Adrenal gland (tissue), 12 donors: ENCODE results near the gene MYOM1. TPM values are rescaled to one million over a fixed set of nuclear protein-coding genes. Genes with fewer than 3 reads are reported as not detected.

Experiments used
- DNase-seq, 7 donors: peaks; one replicate each; pipeline ENCODE4 v3.0.0-alpha.2; 2019 to 2020
- H3K27ac ChIP-seq, 5 donors: fragments of 200-600 bp; sonication (generic) in 4 of 5; 1 replicate in 3 of 5; 2 replicates in 2 of 5; pipeline versions ENCODE4 v1.5.1 to v1.8.0; 2016 to 2020; ENCODE audit warnings: mild to moderate bottlenecking in 1 of 5
- H3K27me3 ChIP-seq: fragments of 200-600 bp; 2 replicates; pipeline ENCODE4 v1.8.0; 2021
- H3K36me3 ChIP-seq, 2 donors: fragments of 200-600 bp; replicated peaks in 1 of 2; 1 replicate in 1 of 2; 2 replicates in 1 of 2; pipeline versions ENCODE4 v1.5.1 to v1.8.0; 2018 to 2022
- H3K4me1 ChIP-seq, 2 donors: fragments of 200-600 bp; replicated peaks in 1 of 2; 1 replicate in 1 of 2; 2 replicates in 1 of 2; pipeline versions ENCODE4 v1.5.1 to v1.8.0; 2018 to 2021
- H3K4me3 ChIP-seq, 4 donors: fragments of 200-600 bp; sonication (generic) in 3 of 4; one replicate each; pipeline ENCODE4 v1.5.1; 2016 to 2018
- H3K9me3 ChIP-seq, 3 donors: fragments of 200-600 bp; sonication (generic) in 1 of 3; replicated peaks in 1 of 3; 1 replicate in 2 of 3; 2 replicates in 1 of 3; pipeline versions ENCODE4 v1.5.1 to v1.8.0; 2016 to 2021
- POLR2A ChIP-seq, 2 donors: fragments of 450-650 bp; IDR thresholded peaks; one replicate each; pipeline ENCODE4 v1.6.1; 2017; ENCODE audit warnings: antibody characterized with exemption in 2 of 2, mild to moderate bottlenecking in 2 of 2, moderate library complexity in 1 of 2
- WGBS, 4 donors: extraction: QIAGEN DNeasy Blood & Tissue Kit in 2 of 4; methylation state at CpG; one replicate each; pipeline versions ENCODE4 v1.1.5 to v1.1.7; 2013 to 2017; 5-methylcytosine and 5-hydroxymethylcytosine counted together
- intact Hi-C, 2 donors: fragments of 100-400 bp; cut with DNase I; formaldehyde crosslinking; loops; one replicate each; pipeline versions ENCODE4 v1.14.1 to v1.15.0; 2022 to 2023
- polyA plus RNA-seq, 3 donors: library from polyadenylated mRNA; stranded (reverse); fragments of 200-250 nt in 2 of 3; fragments of 350-450 nt in 1 of 3; fragmentation: Illumina TruSeq in 1 of 3; extraction: RNeasy Lipid Tissue Mini Kit (QIAGEN cat#74804) in 1 of 3; gene quantifications; one replicate each; pipeline ENCODE4 v1.2.3, GENCODE V29; 2013 to 2014
- total RNA-seq, 9 donors: library from RNA; depleted of rRNA in 4 of 9; stranded (reverse); fragments of >200 nt in 4 of 9; fragments of 120-200 nt in 1 of 9; fragmentation: NEBNext Ultra II Directional in 1 of 9; extraction: Animal tissue kit (Norgen Biotek cat#: 25700) in 1 of 9; gene quantifications; one replicate each; pipeline versions ENCODE4 v1.1.0 to v1.2.4, GENCODE V29; 2013 to 2023
- TF ChIP-seq, protein P1 (sequence below), 6 experiments: fragments of 450-650 bp in 4 of 6; fragments of 200-600 bp in 2 of 6; sonication (generic) in 1 of 6; IDR thresholded peaks; 1 replicate in 5 of 6; 2 replicates in 1 of 6; pipeline versions ENCODE4 v1.5.1 to v1.8.0; 2016 to 2021; ENCODE audit warnings: antibody characterized with exemption in 6 of 6, mild to moderate bottlenecking in 2 of 6, moderate library complexity in 1 of 6
- donor health status: healthy with polysubstance abuse.
- donor health status: Bipolar disorder and iron deficiency.
- donor health status: DM: yes; HTN: yes; CAD: no.
- donor health status: DM: no; HTN: no; CAD: no.
- donor health status: DM: no; HTN: no; CAD: no.
- donor health status: DM: yes; HTN: yes; CAD: no.

Gene MYOM1
- total and polyA plus RNA-seq, 12 donors: 1.3 to 70.0 (median 2.9) TPM

DNA sequence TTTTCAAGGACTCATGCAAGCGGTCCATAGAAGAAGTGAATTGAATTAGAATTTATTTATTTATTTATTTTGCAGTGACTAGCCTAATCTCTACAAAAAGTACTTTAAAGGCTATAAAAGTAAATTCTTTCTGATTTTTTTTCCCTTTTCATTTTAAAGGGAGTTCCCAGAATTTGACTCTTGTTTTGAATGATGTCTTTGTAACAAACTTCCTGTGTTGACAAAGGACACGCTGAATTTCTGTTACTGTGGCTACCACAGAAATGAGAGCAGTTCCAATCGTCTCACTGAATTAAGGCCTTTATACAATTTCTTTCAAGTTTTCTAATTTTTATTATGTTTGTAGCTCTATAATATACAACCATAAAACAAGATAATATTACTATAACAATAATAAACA, 160.5 kb downstream of the MYOM1 start:
- DNase-seq: peak in 1 of 7 donors; percentile 42
- intact Hi-C loops: no loop called here
- no peaks in the 10 kb centered on the region for H3K36me3 ChIP-seq
- TF ChIP-seq, protein P1, sequence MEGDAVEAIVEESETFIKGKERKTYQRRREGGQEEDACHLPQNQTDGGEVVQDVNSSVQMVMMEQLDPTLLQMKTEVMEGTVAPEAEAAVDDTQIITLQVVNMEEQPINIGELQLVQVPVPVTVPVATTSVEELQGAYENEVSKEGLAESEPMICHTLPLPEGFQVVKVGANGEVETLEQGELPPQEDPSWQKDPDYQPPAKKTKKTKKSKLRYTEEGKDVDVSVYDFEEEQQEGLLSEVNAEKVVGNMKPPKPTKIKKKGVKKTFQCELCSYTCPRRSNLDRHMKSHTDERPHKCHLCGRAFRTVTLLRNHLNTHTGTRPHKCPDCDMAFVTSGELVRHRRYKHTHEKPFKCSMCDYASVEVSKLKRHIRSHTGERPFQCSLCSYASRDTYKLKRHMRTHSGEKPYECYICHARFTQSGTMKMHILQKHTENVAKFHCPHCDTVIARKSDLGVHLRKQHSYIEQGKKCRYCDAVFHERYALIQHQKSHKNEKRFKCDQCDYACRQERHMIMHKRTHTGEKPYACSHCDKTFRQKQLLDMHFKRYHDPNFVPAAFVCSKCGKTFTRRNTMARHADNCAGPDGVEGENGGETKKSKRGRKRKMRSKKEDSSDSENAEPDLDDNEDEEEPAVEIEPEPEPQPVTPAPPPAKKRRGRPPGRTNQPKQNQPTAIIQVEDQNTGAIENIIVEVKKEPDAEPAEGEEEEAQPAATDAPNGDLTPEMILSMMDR (IDR thresholded peaks at IDR 0.05): no peak
- no peak for TF ChIP-seq POLR2A (IDR thresholded peaks at IDR 0.05)
- 56 to 71% (median 67%) methylated on average over 3 of the region's 3 CpGs for whole genome bisulfite sequencing, 4 donors
- no peak overlapping the region for H3K4me3 ChIP-seq
- peak overlapping the region in 3 of 5 donors; percentile 4 to 65 (median 27) for H3K27ac ChIP-seq
- no peaks in the 10 kb centered on the region for H3K27me3 ChIP-seq
- H3K9me3 ChIP-seq: no peaks in the 10 kb centered on the region
- H3K4me1 ChIP-seq: peaks cover 0 to 20% of the 10 kb centered on the region in 2 donors

DNA sequence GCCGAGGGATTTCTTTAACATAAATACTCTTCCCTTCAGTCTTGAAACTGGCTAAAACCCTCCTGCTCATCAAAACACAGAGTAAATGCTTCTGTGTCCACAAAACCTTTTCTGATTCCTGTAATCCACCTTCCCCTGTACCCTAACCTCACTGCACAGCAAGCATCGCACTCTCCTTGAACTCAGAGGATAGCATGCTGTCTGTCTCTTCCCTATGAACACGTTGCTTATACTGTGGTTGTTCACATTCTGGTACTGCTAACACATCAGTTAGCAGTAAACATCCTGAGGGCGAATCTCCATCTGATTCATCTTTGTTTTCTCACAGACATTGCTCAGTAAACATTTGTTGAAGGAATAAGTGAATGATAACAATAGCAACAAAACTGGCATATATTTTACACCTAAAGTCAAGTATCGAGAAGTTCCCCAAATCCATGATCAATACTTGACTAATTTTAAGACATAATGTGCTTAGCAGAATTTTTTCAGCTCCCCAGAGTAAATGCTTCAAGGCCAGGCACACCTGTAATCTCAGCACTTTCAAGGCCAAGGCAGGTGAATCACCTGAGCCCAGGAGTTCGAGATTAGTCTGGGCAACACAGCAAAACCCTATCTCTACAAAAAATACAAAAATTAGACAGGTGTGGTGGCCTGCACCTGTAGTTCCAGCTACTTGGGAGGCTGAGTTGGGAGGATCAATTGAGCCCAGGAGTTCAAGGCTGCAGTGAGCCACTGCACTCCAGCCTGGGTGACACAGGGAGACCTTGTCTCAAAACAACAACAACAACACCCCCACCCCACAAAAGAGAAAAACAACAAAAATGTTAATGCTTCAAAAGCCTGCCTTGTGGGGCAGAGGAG, 161.2 kb downstream of the MYOM1 start:
- DNase-seq: peak in 1 of 7 donors; percentile 34
- Histone ChIP-seq H3K27me3 (no peaks in the 10 kb centered on the region), H3K9me3 (no peaks in the 10 kb centered on the region), H3K36me3 (no peaks in the 10 kb centered on the region), H3K4me1 (peaks cover 0 to 20% of the 10 kb centered on the region in 2 donors), H3K27ac (peak overlapping the region in 3 of 5 donors; percentile 4 to 32 (median 27)), H3K4me3 (no peak overlapping the region)
- intact Hi-C loops: no loop called here
- WGBS, 4 donors: 73 to 84% (median 79%) methylated on average over 6 of the region's 6 CpGs
- TF ChIP-seq, protein P1 (IDR thresholded peaks at IDR 0.05): no peak
- no peak for TF ChIP-seq POLR2A (IDR thresholded peaks at IDR 0.05)

DNA sequence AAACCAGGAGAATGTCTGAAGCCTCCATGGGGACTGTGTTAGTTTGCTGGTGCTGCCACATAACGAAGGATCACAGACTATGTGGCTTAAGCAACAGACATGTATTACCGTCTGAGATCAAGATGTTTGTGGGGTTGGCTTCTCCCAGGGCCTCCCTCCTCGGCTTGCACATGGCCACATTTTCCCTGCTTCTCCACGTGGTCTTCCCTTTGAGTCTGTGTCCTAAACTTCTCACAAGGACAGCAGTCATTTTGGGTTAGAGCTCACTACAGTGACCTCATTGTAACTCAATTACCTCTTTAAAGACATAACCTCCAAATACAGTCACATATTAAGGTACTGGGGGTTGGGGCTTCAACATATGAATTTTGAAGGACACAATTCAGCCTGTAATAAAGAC, 162.2 kb downstream of the MYOM1 start:
- H3K27me3 ChIP-seq: no peaks in the 10 kb centered on the region
- H3K27ac ChIP-seq: no peak overlapping the region
- TF ChIP-seq, protein P1 (IDR thresholded peaks at IDR 0.05): no peak
- TF ChIP-seq POLR2A (IDR thresholded peaks at IDR 0.05): no peak

DNA sequence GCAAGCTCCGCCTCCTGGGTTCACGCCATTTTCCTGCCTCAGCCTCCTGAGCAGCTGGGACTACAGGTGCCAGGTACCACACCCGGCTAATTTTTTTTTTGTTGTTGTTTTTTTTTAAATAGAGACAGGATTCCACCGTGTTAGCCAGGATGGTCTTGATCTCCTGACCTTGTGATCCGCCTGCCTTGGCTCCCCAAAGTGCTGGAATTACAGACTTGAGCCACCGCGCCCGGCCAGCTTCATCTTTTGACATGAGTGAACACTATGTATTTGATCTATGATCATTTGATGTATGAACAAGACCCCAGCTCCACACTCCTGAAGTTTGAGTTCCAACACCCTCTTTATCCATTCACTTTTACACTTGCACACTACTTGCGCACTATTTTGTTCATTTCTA, 163.5 kb downstream of the MYOM1 start:
- H3K36me3 ChIP-seq: no peaks in the 10 kb centered on the region
- DNase-seq: peak in 1 of 7 donors; percentile 34
- no peak for TF ChIP-seq POLR2A (IDR thresholded peaks at IDR 0.05)
- TF ChIP-seq, protein P1 (IDR thresholded peaks at IDR 0.05): no peak
- no peak overlapping the region for H3K27ac ChIP-seq
- no peaks in the 10 kb centered on the region for H3K9me3 ChIP-seq
- 79 to 87% (median 84%) methylated on average over 9 of the region's 9 CpGs for WGBS, 4 donors
- no peak overlapping the region for H3K4me3 ChIP-seq
- no peaks in the 10 kb centered on the region for H3K27me3 ChIP-seq
- intact Hi-C loops: no loop called here
- peaks cover 0 to 20% of the 10 kb centered on the region in 2 donors for H3K4me1 ChIP-seq

More for the DNA sequence above, 162.2 kb downstream of the MYOM1 start:
- intact Hi-C loops: no loop called here
- Histone ChIP-seq H3K4me3 (no peak overlapping the region), H3K9me3 (no peaks in the 10 kb centered on the region), H3K36me3 (no peaks in the 10 kb centered on the region), H3K4me1 (peaks cover 0 to 20% of the 10 kb centered on the region in 2 donors)
- DNase-seq: peak in 1 of 7 donors; percentile 29
- WGBS, 4 donors: 76 to 92% (median 87%) methylated on average over 3 to 4 of the region's 4 CpGs
